ENCODE results near the gene COBL. TPM values are rescaled to one million over a fixed set of nuclear protein-coding genes. Genes with fewer than 3 reads are reported as not detected.

Gene COBL
- total and polyA plus RNA-seq, 2 donors (not counting 3 experiments of a cell fraction or from before 2014, with no cell fraction given): 0.11 TPM; not detected in 1

GRCh38 chr7:51220226-51220625 lies 96.4 kb downstream of the COBL start:
- intact Hi-C loops (cut with micrococcal nuclease): no loop called here
- no peak overlapping the region for H3K4me2 ChIP-seq (ENCODE audit: insufficient read depth, low read length)
- H3K27me3 ChIP-seq (ENCODE audit: control insufficient read depth in 2 of 2, insufficient read depth in 2 of 2, low read length in 2 of 2): no peaks in the 10 kb centered on the region
- no peak overlapping the region for H3K9ac ChIP-seq (replicated peaks; ENCODE audit: extremely low read depth, insufficient read depth, low read length)
- no peak for DNase-seq (ENCODE audit: low read depth, low spot score)
- no peak overlapping the region for H3K4me3 ChIP-seq (replicated peaks in 1 of 3; ENCODE audit: insufficient read depth in 1 of 3, low read depth in 1 of 3, low read length in 3 of 3)
- BruUV-seq (replicated peaks): no TSS peak
- ChIA-PET CTCF (no interaction called here), POLR2A (no interaction called here)
- no peak overlapping the region for H2AFZ ChIP-seq (ENCODE audit: low read depth, low read length)
- H4K20me1 ChIP-seq (replicated peaks; ENCODE audit: control insufficient read depth, extremely low read depth, insufficient read depth, low read length): no peaks in the 10 kb centered on the region
- H3K9me3 ChIP-seq (replicated peaks; ENCODE audit: control insufficient read depth, insufficient read depth, low read length): no peaks in the 10 kb centered on the region
- TF ChIP-seq MYC (IDR thresholded peaks at IDR 0.05; ENCODE audit: low read depth, low read length): no peak
- TF ChIP-seq GATA2 (IDR thresholded peaks at IDR 0.05; ENCODE audit: insufficient read depth, insufficient read length, low read depth, low read length): no peak
- TF ChIP-seq CTCF (IDR thresholded peaks at IDR 0.05; ENCODE audit: extremely low read depth in 1 of 2, insufficient read depth in 1 of 2, low read depth in 1 of 2, low read length in 2 of 2): no peak
- no peak for TF ChIP-seq FOS (IDR thresholded peaks at IDR 0.05; ENCODE audit: borderline replicate concordance, insufficient read depth, low read length)
- TF ChIP-seq JUN (IDR thresholded peaks at IDR 0.05; ENCODE audit: borderline replicate concordance, insufficient read depth, insufficient read length, low read depth): no peak
- no peak for TF ChIP-seq POLR2AphosphoS5 (IDR thresholded peaks at IDR 0.05; ENCODE audit: insufficient read depth, low read depth, low read length)
- no peak for TF ChIP-seq POLR2A (IDR thresholded peaks at IDR 0.05; ENCODE audit: low read depth, low read length)
- no peak for TF ChIP-seq EZH2 (IDR thresholded peaks at IDR 0.05; ENCODE audit: borderline replicate concordance, low read depth, low read length, severe bottlenecking)
- TF ChIP-seq, protein P1, sequence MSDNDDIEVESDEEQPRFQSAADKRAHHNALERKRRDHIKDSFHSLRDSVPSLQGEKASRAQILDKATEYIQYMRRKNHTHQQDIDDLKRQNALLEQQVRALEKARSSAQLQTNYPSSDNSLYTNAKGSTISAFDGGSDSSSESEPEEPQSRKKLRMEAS (IDR thresholded peaks at IDR 0.05; ENCODE audit: insufficient read depth, insufficient read length): no peak
- dilution Hi-C loops (cut with MboI; ENCODE audit: extremely low pct_ligation_motif_present, low sequenced_read_pairs): no loop called here
- no peak overlapping the region for H3K27ac ChIP-seq (ENCODE audit: insufficient read depth, low read depth, low read length)
- H3K36me3 ChIP-seq (ENCODE audit: control insufficient read depth in 2 of 2, extremely low read depth in 1 of 2, insufficient read depth in 2 of 2, low read length in 2 of 2): no peaks in the 10 kb centered on the region
- no peaks in the 10 kb centered on the region for H3K4me1 ChIP-seq (ENCODE audit: control insufficient read depth, extremely low read depth, insufficient read depth, low read length)
- no peaks in the 10 kb centered on the region for H3K79me2 ChIP-seq (ENCODE audit: control insufficient read depth, insufficient read depth, low read length)
- FAIRE-seq: no peak
- no peaks in the 10 kb centered on the region for H3K9me1 ChIP-seq (replicated peaks; ENCODE audit: control insufficient read depth, extremely low read depth, insufficient read depth, low read length)
